ENCODE measurements around the gene PIK3IP1. TPM values are rescaled to one million over a fixed set of nuclear protein-coding genes. Genes with fewer than 3 reads are reported as not detected.

PIK3IP1 gene
- total RNA-seq, 1 donor from 2014 or later = 13.4 TPM

DNA sequence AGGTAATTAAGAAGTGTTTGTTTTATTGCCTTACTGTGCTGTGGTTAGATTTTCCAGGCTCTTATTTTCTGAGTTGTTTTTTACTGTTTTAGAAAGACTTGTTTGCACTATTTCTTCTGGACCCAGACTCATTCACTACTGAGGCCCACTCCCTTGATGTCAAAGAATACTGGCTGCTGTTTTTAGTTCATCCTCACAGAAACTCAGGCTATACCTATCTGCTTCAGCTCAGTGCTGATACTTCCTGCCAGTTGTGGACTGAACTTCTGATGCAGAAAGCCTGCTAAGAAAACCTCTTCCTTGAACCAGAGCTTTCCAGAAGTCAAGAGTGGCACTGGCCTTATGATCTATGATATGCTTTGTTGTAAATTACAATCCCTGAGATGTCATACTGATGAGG lies 15.9 kb upstream of the PIK3IP1 start:
- Mint-ChIP-seq H3K36me3 (ENCODE audit: low read depth, unreplicated experiment) (peaks cover 3% of the 10 kb centered on the region), H3K27me3 (ENCODE audit: unreplicated experiment) (peaks cover under 1% of the 10 kb centered on the region), H3K4me3 (ENCODE audit: unreplicated experiment) (no peak overlapping the region), H3K9me3 (ENCODE audit: unreplicated experiment) (no peaks in the 10 kb centered on the region), H3K27ac (ENCODE audit: unreplicated experiment) (no peak overlapping the region), H3K4me1 (ENCODE audit: unreplicated experiment) (peaks cover 2% of the 10 kb centered on the region)
- DNase-seq (ENCODE audit: low spot score) = no peak
- TF ChIP-seq, protein P1, sequence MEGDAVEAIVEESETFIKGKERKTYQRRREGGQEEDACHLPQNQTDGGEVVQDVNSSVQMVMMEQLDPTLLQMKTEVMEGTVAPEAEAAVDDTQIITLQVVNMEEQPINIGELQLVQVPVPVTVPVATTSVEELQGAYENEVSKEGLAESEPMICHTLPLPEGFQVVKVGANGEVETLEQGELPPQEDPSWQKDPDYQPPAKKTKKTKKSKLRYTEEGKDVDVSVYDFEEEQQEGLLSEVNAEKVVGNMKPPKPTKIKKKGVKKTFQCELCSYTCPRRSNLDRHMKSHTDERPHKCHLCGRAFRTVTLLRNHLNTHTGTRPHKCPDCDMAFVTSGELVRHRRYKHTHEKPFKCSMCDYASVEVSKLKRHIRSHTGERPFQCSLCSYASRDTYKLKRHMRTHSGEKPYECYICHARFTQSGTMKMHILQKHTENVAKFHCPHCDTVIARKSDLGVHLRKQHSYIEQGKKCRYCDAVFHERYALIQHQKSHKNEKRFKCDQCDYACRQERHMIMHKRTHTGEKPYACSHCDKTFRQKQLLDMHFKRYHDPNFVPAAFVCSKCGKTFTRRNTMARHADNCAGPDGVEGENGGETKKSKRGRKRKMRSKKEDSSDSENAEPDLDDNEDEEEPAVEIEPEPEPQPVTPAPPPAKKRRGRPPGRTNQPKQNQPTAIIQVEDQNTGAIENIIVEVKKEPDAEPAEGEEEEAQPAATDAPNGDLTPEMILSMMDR (IDR thresholded peaks at IDR 0.05; ENCODE audit: unreplicated experiment) = no peak

DNA sequence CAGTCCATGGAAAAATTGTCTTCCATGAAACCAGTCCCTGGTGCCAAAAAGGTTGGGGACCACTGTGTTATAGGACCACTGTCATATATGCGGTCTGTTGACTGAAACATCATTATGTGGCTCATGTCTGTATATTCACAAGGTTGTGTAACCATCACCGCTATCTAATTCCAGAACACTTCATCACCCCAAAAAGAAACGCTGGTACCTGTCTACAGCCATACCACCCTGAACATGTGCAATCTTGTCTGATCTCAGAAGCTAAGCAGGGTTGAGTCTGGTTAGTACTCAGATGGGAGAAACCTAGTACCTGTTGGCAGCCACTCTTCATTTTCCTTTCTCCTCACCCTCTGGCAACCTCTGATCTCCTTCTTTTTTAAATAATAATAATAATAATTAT lies 12.9 kb upstream of the PIK3IP1 start:
- H3K27me3 Mint-ChIP-seq (ENCODE audit: unreplicated experiment) = no peaks in the 10 kb centered on the region
- H3K27ac Mint-ChIP-seq (ENCODE audit: unreplicated experiment) = no peak overlapping the region
- H3K9me3 Mint-ChIP-seq (ENCODE audit: unreplicated experiment) = no peaks in the 10 kb centered on the region
- DNase-seq (ENCODE audit: low spot score) = no peak
- no peaks in the 10 kb centered on the region for H3K36me3 Mint-ChIP-seq (ENCODE audit: low read depth, unreplicated experiment)
- H3K4me1 Mint-ChIP-seq (ENCODE audit: unreplicated experiment) = peaks cover 9% of the 10 kb centered on the region
- H3K4me3 Mint-ChIP-seq (ENCODE audit: unreplicated experiment) = no peak overlapping the region
- TF ChIP-seq, protein P1 (IDR thresholded peaks at IDR 0.05; ENCODE audit: unreplicated experiment) = no peak

DNA sequence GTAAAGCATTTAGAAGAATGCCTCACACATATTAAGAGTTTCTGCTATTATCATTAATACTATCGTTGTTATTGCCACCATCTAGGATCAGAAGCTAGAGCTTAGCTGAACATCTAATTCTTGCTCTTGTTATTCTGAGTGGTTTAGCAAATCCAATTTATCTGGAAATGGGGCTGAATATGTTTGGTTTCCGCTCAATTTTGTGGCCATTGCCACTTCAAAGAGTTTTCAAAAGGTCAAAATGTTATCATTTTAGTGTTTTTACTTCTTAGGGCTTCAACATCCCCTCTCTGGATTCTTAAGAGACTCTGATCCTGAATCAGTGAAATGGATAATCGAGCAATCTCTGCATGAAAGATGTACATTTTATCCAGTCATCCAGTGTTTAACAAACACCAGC lies 10.2 kb upstream of the PIK3IP1 start:
- no peak for DNase-seq (ENCODE audit: low spot score)
- no peak overlapping the region for H3K27ac Mint-ChIP-seq (ENCODE audit: unreplicated experiment)
- no peaks in the 10 kb centered on the region for H3K27me3 Mint-ChIP-seq (ENCODE audit: unreplicated experiment)
- H3K36me3 Mint-ChIP-seq (ENCODE audit: low read depth, unreplicated experiment) = no peaks in the 10 kb centered on the region
- no peak overlapping the region for H3K4me3 Mint-ChIP-seq (ENCODE audit: unreplicated experiment)
- no peaks in the 10 kb centered on the region for H3K9me3 Mint-ChIP-seq (ENCODE audit: unreplicated experiment)
- peaks cover 7% of the 10 kb centered on the region for H3K4me1 Mint-ChIP-seq (ENCODE audit: unreplicated experiment)
- TF ChIP-seq, protein P1 (IDR thresholded peaks at IDR 0.05; ENCODE audit: unreplicated experiment) = no peak

DNA sequence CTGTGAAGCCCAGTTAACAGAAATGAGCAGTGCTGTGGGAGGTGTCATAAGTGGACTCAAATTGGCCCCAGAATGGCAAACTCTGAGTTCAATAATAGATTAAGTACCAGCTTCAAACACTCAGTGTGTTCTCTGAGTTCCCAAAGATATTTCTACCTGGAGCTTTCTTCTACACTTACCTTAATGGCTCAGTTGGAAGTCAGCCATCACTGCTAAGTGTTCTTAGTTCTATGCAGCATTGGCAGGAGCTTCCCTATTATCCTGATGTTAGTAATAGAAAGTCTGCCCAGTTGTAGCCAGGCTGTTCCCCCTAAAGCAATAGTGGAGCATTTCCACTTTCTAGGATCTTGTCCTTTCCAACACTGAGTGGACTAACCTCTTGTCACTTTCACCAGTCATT lies 9.7 kb upstream of the PIK3IP1 start:
- H3K36me3 Mint-ChIP-seq (ENCODE audit: low read depth, unreplicated experiment) = no peaks in the 10 kb centered on the region
- TF ChIP-seq, protein P1 (IDR thresholded peaks at IDR 0.05; ENCODE audit: unreplicated experiment) = no peak
- no peak overlapping the region for H3K27ac Mint-ChIP-seq (ENCODE audit: unreplicated experiment)
- no peak overlapping the region for H3K4me3 Mint-ChIP-seq (ENCODE audit: unreplicated experiment)
- peaks cover 7% of the 10 kb centered on the region for H3K4me1 Mint-ChIP-seq (ENCODE audit: unreplicated experiment)
- no peak for DNase-seq (ENCODE audit: low spot score)
- no peaks in the 10 kb centered on the region for H3K27me3 Mint-ChIP-seq (ENCODE audit: unreplicated experiment)
- H3K9me3 Mint-ChIP-seq (ENCODE audit: unreplicated experiment) = no peaks in the 10 kb centered on the region

DNA sequence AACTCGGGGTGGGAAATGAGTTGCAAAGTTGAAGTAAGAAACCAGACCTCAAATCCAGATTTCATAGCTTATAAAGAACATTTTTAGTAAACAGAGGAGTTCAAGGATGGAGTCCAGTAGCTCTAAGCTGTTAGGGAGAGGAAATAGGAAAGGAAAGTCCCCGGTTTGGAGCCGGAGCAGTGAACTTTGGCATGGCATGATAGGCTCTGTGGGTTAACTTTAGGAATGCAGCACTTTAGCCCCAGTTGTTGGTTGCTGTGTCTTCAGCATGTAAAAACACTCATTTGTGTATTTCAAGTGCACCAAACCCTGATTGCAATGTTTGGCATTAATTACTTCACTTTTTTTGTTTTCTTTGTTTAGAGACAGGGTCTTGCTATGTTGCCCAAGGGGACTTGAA lies 8.6 kb upstream of the PIK3IP1 start:
- no peak for DNase-seq (ENCODE audit: low spot score)
- Mint-ChIP-seq H3K4me1 (ENCODE audit: unreplicated experiment) (peaks cover 17% of the 10 kb centered on the region), H3K27ac (ENCODE audit: unreplicated experiment) (no peak overlapping the region), H3K36me3 (ENCODE audit: low read depth, unreplicated experiment) (no peaks in the 10 kb centered on the region), H3K27me3 (ENCODE audit: unreplicated experiment) (no peaks in the 10 kb centered on the region), H3K9me3 (ENCODE audit: unreplicated experiment) (no peaks in the 10 kb centered on the region), H3K4me3 (ENCODE audit: unreplicated experiment) (no peak overlapping the region)
- TF ChIP-seq, protein P1 (IDR thresholded peaks at IDR 0.05; ENCODE audit: unreplicated experiment) = no peak

Data from endothelial cell (in vitro differentiated cells).